SK-N-SH treated with all-trans-retinoic acid at 6 μM for 48 hours (cell line): ENCODE measurements around the gene DUSP3.

Experiments used
- ARNTL ChIP-seq: fragments of 450-650 bp; formaldehyde crosslinking; IDR thresholded peaks from 2 replicates; pipeline ENCODE4 v1.5.0; 2020; ENCODE audit warnings: low read depth, mild to moderate bottlenecking, moderate library complexity, borderline replicate concordance
- PATZ1 ChIP-seq: fragments of 250-450 bp; sonication (Bioruptor Pico); IDR thresholded peaks from 2 replicates; pipeline ENCODE4 v1.8.0; 2020; ENCODE audit warnings: mild to moderate bottlenecking, moderate library complexity, borderline replicate concordance
- RARB ChIP-seq: fragments of 250-450 bp; sonication (Bioruptor Pico); IDR thresholded peaks from 2 replicates; pipeline ENCODE4 v1.8.0; 2021; ENCODE audit warnings: mild to moderate bottlenecking, moderate library complexity
- ZFP3 ChIP-seq: fragments of 250-450 bp; sonication (Bioruptor Pico); IDR thresholded peaks from 2 replicates; pipeline ENCODE4 v1.5.0; 2020; ENCODE audit warnings: mild to moderate bottlenecking, moderate library complexity

- no peak for TF ChIP-seq ARNTL (CRISPR knock-in tag)
- no peak for TF ChIP-seq RARB (CRISPR knock-in tag)
- TF ChIP-seq ZFP3: no peak
- TF ChIP-seq PATZ1 (CRISPR knock-in tag): no peak
Observed at GRCh38 chr17:43818966-43819365, 40.2 kb upstream of the DUSP3 start.
